Smooth muscle cell (in vitro differentiated cells): ENCODE data around the gene NELFE. TPM values are rescaled to one million over a fixed set of nuclear protein-coding genes. Genes with fewer than 3 reads are reported as not detected.

Experiments
- DNase-seq: peaks from one replicate; lab custom pipeline; 2025; ENCODE audit not compliant: unreplicated experiment; lab: John Stamatoyannopoulos, UW
- H2AFZ ChIP-seq: fragments of 200-600 bp; sonication (generic); 2 replicates; pipeline ENCODE4 v1.6.0; 2016; ENCODE audit warnings: antibody characterized with exemption, low read depth, mild to moderate bottlenecking
- H3F3A ChIP-seq: fragments of 200-600 bp; sonication (generic); 2 replicates; pipeline ENCODE4 v1.6.0; 2017; ENCODE audit warnings: antibody characterized with exemption, low read depth
- H3K27ac ChIP-seq: fragments of 200-600 bp; sonication (generic); 2 replicates; pipeline ENCODE4 v1.5.1; 2016; ENCODE audit warnings: low read depth, mild to moderate bottlenecking
- H3K27me3 ChIP-seq: fragments of 200-600 bp; sonication (generic); 2 replicates; pipeline ENCODE4 v1.6.1; 2016; ENCODE audit warnings: low read depth, mild to moderate bottlenecking
- H3K36me3 ChIP-seq: fragments of 200-600 bp; sonication (generic); 2 replicates; pipeline ENCODE4 v1.5.1; 2016; ENCODE audit warnings: low read depth
- H3K4me1 ChIP-seq: fragments of 200-600 bp; sonication (generic); 2 replicates; pipeline ENCODE4 v1.5.1; 2016; ENCODE audit warnings: low read depth
- H3K4me2 ChIP-seq: fragments of 200-600 bp; sonication (generic); 2 replicates; pipeline ENCODE4 v1.6.0; 2016; ENCODE audit warnings: mild to moderate bottlenecking
- H3K4me3 ChIP-seq: fragments of 200-600 bp; sonication (generic); 2 replicates; pipeline ENCODE4 v1.5.1; 2016; ENCODE audit warnings: mild to moderate bottlenecking
- H3K79me2 ChIP-seq: fragments of 200-600 bp; sonication (generic); 2 replicates; pipeline ENCODE4 v1.6.0; 2016; ENCODE audit warnings: low read depth, mild to moderate bottlenecking
- H3K9ac ChIP-seq: fragments of 200-600 bp; sonication (generic); 2 replicates; pipeline ENCODE4 v1.6.0; 2016; ENCODE audit warnings: low read depth
- H3K9me3 ChIP-seq: fragments of 200-600 bp; sonication (generic); replicated peaks from 2 replicates; pipeline ENCODE4 v1.5.1; 2016; ENCODE audit warnings: low read depth
- H4K20me1 ChIP-seq: fragments of 200-600 bp; sonication (generic); 2 replicates; pipeline ENCODE4 v1.6.0; 2016; ENCODE audit warnings: low read depth
- CTCF ChIP-seq: fragments of 200-600 bp; sonication (generic); IDR thresholded peaks from 2 replicates; pipeline ENCODE4 v1.5.1; 2017; ENCODE audit warnings: borderline replicate concordance, mild to moderate bottlenecking, antibody characterized with exemption; ENCODE audit not compliant: insufficient read depth, poor library complexity, severe bottlenecking
- WGBS: methylation state at CpG from one replicate; pipeline ENCODE4 v1.1.7; 2016; ENCODE audit warnings: low lambda C conversion rate; 5-methylcytosine and 5-hydroxymethylcytosine counted together
- polyA plus RNA-seq: library from polyadenylated mRNA; unstranded; fragments of >200 nt; fragmentation: Nextera tagmentation; extraction: Ambion mirVana; gene quantifications from 2 replicates; pipeline ENCODE4 v1.2.1, GENCODE V29; 2016
- total RNA-seq: library from RNA; depleted of rRNA; stranded (reverse); fragments of >200 nt; gene quantifications from 2 replicates; pipeline ENCODE4 v1.2.3, GENCODE V29; 2014

Gene NELFE
- total and polyA plus RNA-seq, 2 experiments from 2014 or later: 91.5 to 134 TPM

DNA sequence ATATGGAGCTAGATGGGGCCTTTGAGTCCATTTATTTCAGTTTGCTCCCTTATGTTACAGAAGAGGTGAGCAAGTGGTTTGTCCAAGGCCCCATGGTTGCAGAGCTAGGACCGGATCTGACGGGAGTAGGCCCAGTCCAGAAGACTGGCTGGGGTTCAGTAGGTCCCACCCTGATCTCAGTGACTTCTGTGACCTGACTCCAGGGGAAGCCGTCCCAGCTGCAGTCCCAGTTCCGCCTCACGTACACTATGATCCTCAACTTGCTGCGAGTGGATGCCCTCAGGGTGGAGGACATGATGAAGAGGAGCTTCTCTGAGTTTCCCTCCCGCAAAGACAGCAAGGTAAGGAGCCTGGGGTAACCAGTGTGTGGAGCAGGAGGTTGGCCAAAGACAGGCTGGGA lies 7.7 kb upstream of the NELFE start:
- 96% methylated on average over 7 of the region's 7 CpGs for WGBS
- Histone ChIP-seq H3K4me3 (no peak overlapping the region), H3K4me2 (no peak overlapping the region), H4K20me1 (no peaks in the 10 kb centered on the region), H3K9ac (no peak overlapping the region), H3K4me1 (peaks cover 4% of the 10 kb centered on the region), H3K9me3 (no peaks in the 10 kb centered on the region), H3K79me2 (peaks cover 5% of the 10 kb centered on the region), H2AFZ (no peak overlapping the region), H3K36me3 (peaks cover 9% of the 10 kb centered on the region), H3K27me3 (no peaks in the 10 kb centered on the region), H3F3A (no peaks in the 10 kb centered on the region), H3K27ac (no peak overlapping the region)
- no peak for DNase-seq
- no peak for TF ChIP-seq CTCF

DNA sequence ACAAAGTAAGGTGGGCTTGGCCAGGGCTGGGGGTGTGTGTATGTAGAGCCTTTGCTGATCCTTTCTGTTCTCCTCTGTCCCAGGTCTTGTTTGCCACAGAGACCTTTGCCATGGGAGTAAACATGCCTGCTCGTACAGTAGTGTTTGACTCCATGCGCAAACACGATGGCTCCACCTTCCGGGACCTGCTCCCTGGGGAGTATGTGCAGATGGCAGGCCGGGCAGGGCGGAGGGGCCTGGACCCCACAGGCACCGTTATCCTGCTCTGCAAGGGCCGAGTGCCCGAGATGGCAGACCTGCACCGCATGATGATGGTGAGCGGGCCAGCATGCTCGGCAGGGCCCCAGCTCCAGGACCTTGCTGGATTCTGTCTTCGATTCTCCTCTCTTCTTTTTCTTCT lies 6.9 kb upstream of the NELFE start:
- H2AFZ ChIP-seq: no peak overlapping the region
- no peak for DNase-seq
- H3K79me2 ChIP-seq: peaks cover under 1% of the 10 kb centered on the region
- H3K27me3 ChIP-seq: no peaks in the 10 kb centered on the region
- WGBS: 98% methylated on average over 13 of the region's 13 CpGs
- H3K4me2 ChIP-seq: no peak overlapping the region
- H3K4me1 ChIP-seq: no peaks in the 10 kb centered on the region
- no peak overlapping the region for H3K4me3 ChIP-seq
- peaks cover 9% of the 10 kb centered on the region for H3K36me3 ChIP-seq
- no peaks in the 10 kb centered on the region for H3K9me3 ChIP-seq
- no peaks in the 10 kb centered on the region for H4K20me1 ChIP-seq
- H3K9ac ChIP-seq: no peak overlapping the region
- no peak overlapping the region for H3K27ac ChIP-seq
- no peak for TF ChIP-seq CTCF
- no peaks in the 10 kb centered on the region for H3F3A ChIP-seq

DNA sequence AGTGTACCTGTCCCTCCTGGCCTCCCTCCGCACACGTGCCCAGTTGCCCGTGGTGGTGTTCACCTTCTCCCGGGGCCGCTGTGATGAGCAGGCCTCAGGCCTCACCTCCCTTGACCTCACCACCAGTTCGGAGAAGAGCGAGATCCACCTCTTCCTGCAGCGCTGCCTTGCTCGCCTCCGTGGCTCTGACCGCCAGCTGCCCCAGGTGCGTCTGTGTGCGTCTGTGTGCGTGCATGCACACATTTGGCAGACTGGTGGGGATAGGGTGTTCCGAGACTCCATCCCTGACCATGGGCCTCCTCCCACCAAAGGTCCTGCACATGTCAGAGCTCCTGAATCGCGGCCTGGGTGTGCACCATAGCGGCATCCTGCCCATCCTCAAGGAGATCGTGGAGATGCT lies 5.2 kb upstream of the NELFE start:
- no peaks in the 10 kb centered on the region for H3K9me3 ChIP-seq
- WGBS: 99% methylated on average over 19 of the region's 19 CpGs
- no peak overlapping the region for H3K27ac ChIP-seq
- TF ChIP-seq CTCF: no peak
- DNase-seq: no peak
- H3K79me2 ChIP-seq: peaks cover 16% of the 10 kb centered on the region
- no peak overlapping the region for H2AFZ ChIP-seq
- H4K20me1 ChIP-seq: no peaks in the 10 kb centered on the region
- peaks cover 9% of the 10 kb centered on the region for H3K36me3 ChIP-seq
- H3K27me3 ChIP-seq: no peaks in the 10 kb centered on the region
- no peaks in the 10 kb centered on the region for H3F3A ChIP-seq
- H3K4me3 ChIP-seq: no peak overlapping the region
- H3K9ac ChIP-seq: no peak overlapping the region
- no peak overlapping the region for H3K4me2 ChIP-seq
- H3K4me1 ChIP-seq: peaks cover 8% of the 10 kb centered on the region

DNA sequence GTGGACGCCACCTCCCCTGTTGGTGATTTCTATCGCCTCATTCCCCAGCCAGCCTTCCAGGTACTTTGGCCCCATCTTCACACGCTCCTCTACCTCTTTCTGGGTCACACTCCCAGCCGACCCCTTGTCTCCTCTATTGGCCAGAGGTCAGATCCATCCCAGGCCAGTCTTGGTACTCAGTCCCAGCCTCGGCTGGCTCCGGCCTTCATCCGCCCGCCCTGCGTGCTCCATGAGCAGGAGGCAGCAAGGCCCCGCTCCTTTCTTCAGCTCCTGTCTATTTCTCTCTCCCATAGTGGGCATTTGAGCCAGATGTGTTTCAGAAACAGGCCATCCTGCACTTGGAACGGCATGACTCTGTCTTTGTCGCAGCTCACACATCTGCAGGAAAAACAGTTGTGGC lies 2.8 kb upstream of the NELFE start:
- Histone ChIP-seq H3K9ac (no peak overlapping the region), H3K79me2 (peaks cover 32% of the 10 kb centered on the region), H3K27me3 (no peaks in the 10 kb centered on the region), H3K9me3 (no peaks in the 10 kb centered on the region), H2AFZ (no peak overlapping the region), H4K20me1 (no peaks in the 10 kb centered on the region), H3K4me2 (no peak overlapping the region), H3F3A (no peaks in the 10 kb centered on the region), H3K4me1 (peaks cover 8% of the 10 kb centered on the region), H3K36me3 (peaks cover 9% of the 10 kb centered on the region), H3K27ac (no peak overlapping the region), H3K4me3 (no peak overlapping the region)
- 97% methylated on average over 12 of the region's 12 CpGs for WGBS
- no peak for DNase-seq
- no peak for TF ChIP-seq CTCF
